Measurements from ENCODE around the gene PLXDC1.
"Not testable (repeated sequence)": the region's sequence is repeated elsewhere in the genome, so short reads cannot be mapped to it uniquely, and the experiment has no call there.

DNA sequence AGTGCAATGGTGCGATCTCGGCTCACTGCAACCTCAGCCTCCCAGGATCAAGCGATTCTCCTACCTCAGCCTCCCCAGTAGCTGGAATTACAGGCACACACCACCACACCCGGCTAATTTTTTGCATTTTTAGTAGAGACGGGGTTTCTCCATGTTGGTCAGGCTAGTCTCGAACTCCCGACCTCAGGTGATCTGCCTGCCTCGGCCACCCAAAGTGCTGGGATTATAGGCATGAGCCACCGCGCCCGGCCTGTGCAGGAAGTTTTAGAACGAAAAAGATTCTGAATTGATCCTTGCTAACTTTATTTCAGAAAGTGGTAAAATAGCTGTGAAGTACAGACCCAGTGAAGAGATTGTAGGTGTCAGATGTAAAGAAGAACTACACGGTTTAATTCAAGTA lies 125.1 kb downstream of the PLXDC1 start:
- TF ChIP-seq, protein P1, sequence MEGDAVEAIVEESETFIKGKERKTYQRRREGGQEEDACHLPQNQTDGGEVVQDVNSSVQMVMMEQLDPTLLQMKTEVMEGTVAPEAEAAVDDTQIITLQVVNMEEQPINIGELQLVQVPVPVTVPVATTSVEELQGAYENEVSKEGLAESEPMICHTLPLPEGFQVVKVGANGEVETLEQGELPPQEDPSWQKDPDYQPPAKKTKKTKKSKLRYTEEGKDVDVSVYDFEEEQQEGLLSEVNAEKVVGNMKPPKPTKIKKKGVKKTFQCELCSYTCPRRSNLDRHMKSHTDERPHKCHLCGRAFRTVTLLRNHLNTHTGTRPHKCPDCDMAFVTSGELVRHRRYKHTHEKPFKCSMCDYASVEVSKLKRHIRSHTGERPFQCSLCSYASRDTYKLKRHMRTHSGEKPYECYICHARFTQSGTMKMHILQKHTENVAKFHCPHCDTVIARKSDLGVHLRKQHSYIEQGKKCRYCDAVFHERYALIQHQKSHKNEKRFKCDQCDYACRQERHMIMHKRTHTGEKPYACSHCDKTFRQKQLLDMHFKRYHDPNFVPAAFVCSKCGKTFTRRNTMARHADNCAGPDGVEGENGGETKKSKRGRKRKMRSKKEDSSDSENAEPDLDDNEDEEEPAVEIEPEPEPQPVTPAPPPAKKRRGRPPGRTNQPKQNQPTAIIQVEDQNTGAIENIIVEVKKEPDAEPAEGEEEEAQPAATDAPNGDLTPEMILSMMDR (conservative IDR thresholded peaks at IDR 0.05; ENCODE audit: low read depth in 2 of 2) = not testable (repeated sequence)
- TF ChIP-seq POLR2AphosphoS5 (IDR thresholded peaks at IDR 0.05; ENCODE audit: low read depth); EZH2phosphoT487 (IDR thresholded peaks at IDR 0.05; ENCODE audit: unreplicated experiment); EZH2 (IDR thresholded peaks at IDR 0.05; ENCODE audit: low read depth, unreplicated experiment); CREB1 (CRISPR knock-in tag; IDR thresholded peaks at IDR 0.05; ENCODE audit: low read depth); JUNB (IDR thresholded peaks at IDR 0.05; ENCODE audit: unreplicated experiment); ZNF114 (CRISPR knock-in tag; IDR thresholded peaks at IDR 0.05); ZNF331 (CRISPR knock-in tag; IDR thresholded peaks at IDR 0.05; ENCODE audit: low read depth); NANOG (IDR thresholded peaks at IDR 0.05; ENCODE audit: borderline replicate concordance): not testable (repeated sequence)
- TF ChIP-seq, protein P2, sequence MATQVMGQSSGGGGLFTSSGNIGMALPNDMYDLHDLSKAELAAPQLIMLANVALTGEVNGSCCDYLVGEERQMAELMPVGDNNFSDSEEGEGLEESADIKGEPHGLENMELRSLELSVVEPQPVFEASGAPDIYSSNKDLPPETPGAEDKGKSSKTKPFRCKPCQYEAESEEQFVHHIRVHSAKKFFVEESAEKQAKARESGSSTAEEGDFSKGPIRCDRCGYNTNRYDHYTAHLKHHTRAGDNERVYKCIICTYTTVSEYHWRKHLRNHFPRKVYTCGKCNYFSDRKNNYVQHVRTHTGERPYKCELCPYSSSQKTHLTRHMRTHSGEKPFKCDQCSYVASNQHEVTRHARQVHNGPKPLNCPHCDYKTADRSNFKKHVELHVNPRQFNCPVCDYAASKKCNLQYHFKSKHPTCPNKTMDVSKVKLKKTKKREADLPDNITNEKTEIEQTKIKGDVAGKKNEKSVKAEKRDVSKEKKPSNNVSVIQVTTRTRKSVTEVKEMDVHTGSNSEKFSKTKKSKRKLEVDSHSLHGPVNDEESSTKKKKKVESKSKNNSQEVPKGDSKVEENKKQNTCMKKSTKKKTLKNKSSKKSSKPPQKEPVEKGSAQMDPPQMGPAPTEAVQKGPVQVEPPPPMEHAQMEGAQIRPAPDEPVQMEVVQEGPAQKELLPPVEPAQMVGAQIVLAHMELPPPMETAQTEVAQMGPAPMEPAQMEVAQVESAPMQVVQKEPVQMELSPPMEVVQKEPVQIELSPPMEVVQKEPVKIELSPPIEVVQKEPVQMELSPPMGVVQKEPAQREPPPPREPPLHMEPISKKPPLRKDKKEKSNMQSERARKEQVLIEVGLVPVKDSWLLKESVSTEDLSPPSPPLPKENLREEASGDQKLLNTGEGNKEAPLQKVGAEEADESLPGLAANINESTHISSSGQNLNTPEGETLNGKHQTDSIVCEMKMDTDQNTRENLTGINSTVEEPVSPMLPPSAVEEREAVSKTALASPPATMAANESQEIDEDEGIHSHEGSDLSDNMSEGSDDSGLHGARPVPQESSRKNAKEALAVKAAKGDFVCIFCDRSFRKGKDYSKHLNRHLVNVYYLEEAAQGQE (IDR thresholded peaks at IDR 0.05; ENCODE audit: unreplicated experiment) = not testable (repeated sequence)
- TF ChIP-seq, protein P3, sequence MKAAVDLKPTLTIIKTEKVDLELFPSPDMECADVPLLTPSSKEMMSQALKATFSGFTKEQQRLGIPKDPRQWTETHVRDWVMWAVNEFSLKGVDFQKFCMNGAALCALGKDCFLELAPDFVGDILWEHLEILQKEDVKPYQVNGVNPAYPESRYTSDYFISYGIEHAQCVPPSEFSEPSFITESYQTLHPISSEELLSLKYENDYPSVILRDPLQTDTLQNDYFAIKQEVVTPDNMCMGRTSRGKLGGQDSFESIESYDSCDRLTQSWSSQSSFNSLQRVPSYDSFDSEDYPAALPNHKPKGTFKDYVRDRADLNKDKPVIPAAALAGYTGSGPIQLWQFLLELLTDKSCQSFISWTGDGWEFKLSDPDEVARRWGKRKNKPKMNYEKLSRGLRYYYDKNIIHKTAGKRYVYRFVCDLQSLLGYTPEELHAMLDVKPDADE (IDR thresholded peaks at IDR 0.05) = not testable (repeated sequence)
